Effector memory CD4-positive, alpha-beta T cell (primary cell): ENCODE data around the gene MAGEC2.

ENCODE experiments used
- DNase-seq, 3 donors: peaks; one replicate each; pipeline ENCODE4 v3.0.0-alpha.2; 2020
- H3K27ac ChIP-seq: 2 replicates; pipeline ENCODE4 v1.7.0; 2013; ENCODE audit warnings: mild to moderate bottlenecking, low read length, moderate library complexity; ENCODE audit not compliant: insufficient read depth, poor library complexity, severe bottlenecking
- H3K27me3 ChIP-seq: replicated peaks from 2 replicates; pipeline ENCODE4 v1.7.0; 2013; ENCODE audit warnings: mild to moderate bottlenecking, low read length; ENCODE audit not compliant: insufficient read depth, control insufficient read depth, poor library complexity, severe bottlenecking
- H3K36me3 ChIP-seq: 2 replicates; pipeline ENCODE4 v1.7.0; 2013; ENCODE audit warnings: mild to moderate bottlenecking, low read length, moderate library complexity; ENCODE audit not compliant: control insufficient read depth, insufficient read depth
- H3K4me1 ChIP-seq: 2 replicates; pipeline ENCODE4 v1.7.0; 2013; ENCODE audit warnings: low read length, mild to moderate bottlenecking; ENCODE audit not compliant: control insufficient read depth, insufficient read depth, poor library complexity, severe bottlenecking
- H3K4me3 ChIP-seq: 2 replicates; pipeline ENCODE4 v1.7.0; 2013; ENCODE audit warnings: low read length, low read depth, mild to moderate bottlenecking; ENCODE audit not compliant: insufficient read depth, poor library complexity, severe bottlenecking
- H3K9me3 ChIP-seq: 2 replicates; pipeline ENCODE4 v1.7.0; 2013; ENCODE audit warnings: mild to moderate bottlenecking, low read length, moderate library complexity; ENCODE audit not compliant: control insufficient read depth

The MAGEC2 gene

DNA sequence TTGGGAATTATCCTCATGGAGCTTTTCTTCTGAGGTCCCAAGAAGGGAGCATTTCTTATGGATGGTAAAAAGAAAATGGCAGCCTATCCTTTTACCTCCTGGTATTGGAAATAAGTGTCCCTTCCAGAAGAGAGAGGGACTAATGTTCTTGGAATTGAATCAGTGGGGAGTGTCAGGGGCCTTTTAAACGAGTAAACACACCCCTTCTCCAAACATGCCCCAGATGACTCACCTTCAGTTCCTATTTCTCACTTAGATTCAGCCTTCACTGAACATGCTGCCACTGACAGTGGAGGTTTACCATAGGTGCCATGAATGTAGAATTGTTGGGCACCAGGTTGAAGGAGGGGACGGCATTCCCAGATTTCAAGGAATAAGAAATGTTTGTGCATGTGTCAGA, 19.0 kb downstream of the MAGEC2 start:
- H3K36me3 ChIP-seq = no peaks in the 10 kb centered on the region
- no peak overlapping the region for H3K4me3 ChIP-seq
- H3K27me3 ChIP-seq = no peaks in the 10 kb centered on the region
- no peak overlapping the region for H3K27ac ChIP-seq
- H3K9me3 ChIP-seq = no peaks in the 10 kb centered on the region
- no peak for DNase-seq
- H3K4me1 ChIP-seq = no peaks in the 10 kb centered on the region

DNA sequence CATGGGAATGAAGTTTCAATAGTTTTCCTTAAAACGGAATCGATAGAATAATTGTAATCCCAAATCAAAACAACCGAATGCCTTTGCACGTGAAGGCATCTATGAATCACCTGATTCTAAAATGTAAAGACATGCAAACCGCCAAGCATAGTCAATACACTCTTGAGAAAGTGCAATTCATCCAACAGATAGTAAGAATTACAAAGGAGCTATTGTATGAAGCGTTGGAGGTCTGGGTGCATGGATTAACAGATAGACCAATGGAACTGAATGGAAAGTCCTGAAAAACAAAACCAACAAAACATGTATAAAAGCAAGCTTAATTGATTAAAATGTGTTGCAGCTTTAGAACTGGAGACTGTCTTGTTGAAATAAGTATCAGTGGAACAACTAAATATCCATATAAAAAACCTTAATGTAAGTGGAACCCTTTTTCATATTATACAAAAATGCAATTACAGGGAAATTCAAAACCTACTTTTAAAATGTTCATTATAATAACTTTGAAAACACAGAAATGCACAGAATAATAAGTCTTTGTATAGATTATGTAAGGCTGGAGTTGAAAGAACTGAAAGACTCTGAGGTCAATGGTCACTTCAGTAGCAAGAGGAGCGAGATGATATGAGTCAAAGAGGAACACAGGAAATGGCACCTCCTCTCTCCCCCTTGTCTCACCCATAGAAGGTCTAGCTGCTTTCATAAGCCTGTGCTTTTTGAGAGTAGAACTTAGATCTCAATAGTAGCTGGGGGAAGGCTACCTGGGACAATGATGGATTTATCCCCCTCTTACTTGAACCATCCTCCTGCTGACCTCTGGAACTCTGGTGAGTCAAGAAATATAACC, 20.1 kb downstream of the MAGEC2 start:
- H3K4me3 ChIP-seq = no peak overlapping the region
- no peaks in the 10 kb centered on the region for H3K4me1 ChIP-seq
- no peak overlapping the region for H3K27ac ChIP-seq
- H3K27me3 ChIP-seq = no peaks in the 10 kb centered on the region
- H3K36me3 ChIP-seq = no peaks in the 10 kb centered on the region
- H3K9me3 ChIP-seq = no peaks in the 10 kb centered on the region
- DNase-seq = no peak

- DNase-seq = no peak
- H3K27ac ChIP-seq = no peak overlapping the region
- H3K9me3 ChIP-seq = no peaks in the 10 kb centered on the region
- no peaks in the 10 kb centered on the region for H3K27me3 ChIP-seq
- H3K4me1 ChIP-seq = no peaks in the 10 kb centered on the region
- H3K36me3 ChIP-seq = no peaks in the 10 kb centered on the region
- H3K4me3 ChIP-seq = no peak overlapping the region
These were observed 48.5 kb downstream of the MAGEC2 start for GRCh38 chrX:142156567-142156966.
